Keratinocyte (primary cell): ENCODE measurements around the gene DOCK1. TPM values are rescaled to one million over a fixed set of nuclear protein-coding genes. Genes with fewer than 3 reads are reported as not detected.

Experiments
- DNase-seq: peaks from one replicate; pipeline ENCODE4 v3.0.0-alpha.2; 2011; ENCODE audit warnings: low read depth, missing footprints, low spot score
- FAIRE-seq: peaks from 2 replicates; lab custom pipeline; 2011; peaks lifted over from hg19 to GRCh38; lab: Jason Lieb, UNC
- H2AFZ ChIP-seq: 2 replicates; pipeline ENCODE4 v1.6.0; 2012; ENCODE audit warnings: low read length, control low read depth, inconsistent platforms; ENCODE audit not compliant: control insufficient read depth
- H3K27ac ChIP-seq: 2 replicates; pipeline ENCODE4 v1.5.1; 2011; ENCODE audit warnings: low read length; ENCODE audit not compliant: control insufficient read depth, insufficient read depth
- H3K27me3 ChIP-seq: 3 replicates; pipeline ENCODE4 v1.6.0; 2011; ENCODE audit warnings: low read length; ENCODE audit not compliant: control insufficient read depth, insufficient read depth; ENCODE audit errors: extremely low read depth
- H3K36me3 ChIP-seq, 2 experiments: 2 replicates in 1 of 2; 3 replicates in 1 of 2; pipeline ENCODE4 v1.5.1; 2011; ENCODE audit warnings: low read length in 2 of 2, mild to moderate bottlenecking in 1 of 2; ENCODE audit not compliant: control insufficient read depth in 2 of 2, insufficient read depth in 2 of 2; ENCODE audit errors: extremely low read depth in 1 of 2
- H3K4me1 ChIP-seq: 3 replicates; pipeline ENCODE4 v1.5.1; 2011; ENCODE audit warnings: low read length; ENCODE audit not compliant: control insufficient read depth, insufficient read depth; ENCODE audit errors: extremely low read depth
- H3K4me2 ChIP-seq: 3 replicates; pipeline ENCODE4 v1.6.0; 2011; ENCODE audit warnings: low read depth, low read length; ENCODE audit not compliant: control insufficient read depth, insufficient read depth; ENCODE audit errors: extremely low read depth
- H3K4me3 ChIP-seq, 3 experiments: fragments of 200-600 bp in 1 of 3; sonication (generic) in 1 of 3; 2 replicates in 2 of 3; 3 replicates in 1 of 3; pipeline ENCODE4 v1.5.1; 2011 to 2016; ENCODE audit warnings: low read length in 3 of 3, mild to moderate bottlenecking in 3 of 3, control low read depth in 2 of 3, inconsistent platforms in 1 of 3, low read depth in 1 of 3, mixed read lengths in 1 of 3, mixed run types in 1 of 3, moderate library complexity in 1 of 3; ENCODE audit not compliant: control insufficient read depth in 2 of 3, insufficient read depth in 2 of 3; ENCODE audit errors: extremely low read depth in 1 of 3
- H3K79me2 ChIP-seq: 2 replicates; pipeline ENCODE4 v1.6.0; 2012; ENCODE audit warnings: low read length; ENCODE audit not compliant: control insufficient read depth, insufficient read depth
- H3K9ac ChIP-seq: 3 replicates; pipeline ENCODE4 v1.6.0; 2011; ENCODE audit warnings: low read length; ENCODE audit not compliant: control insufficient read depth, insufficient read depth; ENCODE audit errors: extremely low read depth
- H3K9me1 ChIP-seq: 3 replicates; pipeline ENCODE4 v1.6.0; 2011; ENCODE audit warnings: low read length; ENCODE audit not compliant: control insufficient read depth, insufficient read depth; ENCODE audit errors: extremely low read depth
- H3K9me3 ChIP-seq: 2 replicates; pipeline ENCODE4 v1.5.1; 2012; ENCODE audit warnings: low read depth, low read length; ENCODE audit not compliant: control insufficient read depth
- H4K20me1 ChIP-seq: 3 replicates; pipeline ENCODE4 v1.6.0; 2011; ENCODE audit warnings: low read length; ENCODE audit not compliant: control insufficient read depth, insufficient read depth; ENCODE audit errors: extremely low read depth
- EZH2 ChIP-seq: IDR thresholded peaks from one replicate; pipeline ENCODE4 v1.6.1; 2012; ENCODE audit warnings: inconsistent platforms, mild to moderate bottlenecking, low read length, moderate library complexity
- dilution Hi-C: fragments of 300-500 bp; cut with MboI; formaldehyde crosslinking; loops from one replicate; pipeline ENCODE4 v1.7.0; 2020; ENCODE audit warnings: low sequenced_read_pairs; ENCODE audit not compliant: extremely low pct_ligation_motif_present
- polyA plus RNA-seq, 5 experiments: library from polyadenylated mRNA; depleted of rRNA in 3 of 5; stranded (reverse) in 3 of 5; stranded (forward) in 1 of 5; unstranded in 1 of 5; fragments of >200 nt; gene quantifications; 1 replicate in 1 of 5; 2 replicates in 3 of 5; 3 replicates in 1 of 5; pipeline versions ENCODE4 v1.2.1 to v1.2.3, GENCODE V29; 2011 to 2012; ENCODE audit warnings: missing spikeins in 2 of 5, low read depth in 1 of 5, low replicate concordance in 1 of 5
- TF ChIP-seq, protein P1 (sequence below), 3 experiments: IDR thresholded peaks in 1 of 3; conservative IDR thresholded peaks in 1 of 3; optimal IDR thresholded peaks in 1 of 3; 2 replicates in 2 of 3; 3 replicates in 1 of 3; pipeline versions ENCODE3 to v1.5.1; 2011; ENCODE audit warnings: low read length in 3 of 3, mild to moderate bottlenecking in 3 of 3, moderate library complexity in 2 of 3, control low read depth in 1 of 3, inconsistent platforms in 1 of 3; ENCODE audit not compliant: insufficient read depth in 2 of 3; ENCODE audit errors: extremely low read depth in 1 of 3

The DOCK1 gene
- polyA plus RNA-seq, 1 donor (not counting 4 experiments of a cell fraction or from before 2014, with no cell fraction given): 15.7 TPM

DNA sequence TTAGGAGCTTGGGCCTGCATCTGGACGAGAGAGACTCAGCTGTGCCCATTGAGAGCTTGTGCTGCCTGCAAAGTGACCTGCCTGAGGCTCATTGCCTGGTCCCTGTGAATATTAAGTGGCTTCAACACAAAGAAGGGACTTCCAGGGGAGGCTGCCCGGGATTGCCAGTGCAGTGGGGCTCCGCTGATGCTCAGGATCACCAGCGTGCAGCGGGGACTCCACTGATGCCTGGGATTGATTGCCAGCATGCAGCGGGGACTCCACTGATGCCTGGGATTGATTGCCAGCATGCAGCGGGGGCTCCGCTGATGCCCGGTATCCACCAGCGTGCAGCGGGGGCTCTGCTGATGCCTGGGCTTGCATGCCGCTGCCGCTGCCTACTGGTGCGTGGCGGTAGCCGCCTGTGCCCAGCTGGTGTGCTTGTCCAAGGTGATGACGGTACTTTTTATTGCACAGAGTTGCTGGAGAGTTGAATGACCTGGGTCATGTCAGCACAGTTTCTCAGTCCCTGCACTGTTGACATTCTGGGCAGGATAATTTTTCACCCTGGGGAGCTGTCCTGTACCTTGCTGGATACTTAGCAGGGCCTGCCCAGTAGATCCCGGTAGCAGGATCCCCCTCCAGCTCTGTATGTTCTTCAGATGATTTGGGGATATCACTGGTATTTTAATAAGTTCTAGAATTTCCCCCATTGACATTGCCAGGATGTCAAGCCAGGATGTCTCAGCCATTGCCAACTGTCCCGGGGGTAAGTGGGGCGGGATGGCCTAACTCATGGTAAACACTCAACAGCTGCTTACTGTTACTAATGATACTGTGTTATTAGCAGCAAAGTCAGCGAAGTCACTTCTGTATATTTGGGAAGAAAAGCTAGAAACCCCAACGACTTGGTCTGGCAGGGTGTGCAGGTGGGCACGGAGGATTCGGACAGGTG lies 13.0 kb downstream of the DOCK1 start:
- TF ChIP-seq EZH2: no peak
- TF ChIP-seq, protein P1, sequence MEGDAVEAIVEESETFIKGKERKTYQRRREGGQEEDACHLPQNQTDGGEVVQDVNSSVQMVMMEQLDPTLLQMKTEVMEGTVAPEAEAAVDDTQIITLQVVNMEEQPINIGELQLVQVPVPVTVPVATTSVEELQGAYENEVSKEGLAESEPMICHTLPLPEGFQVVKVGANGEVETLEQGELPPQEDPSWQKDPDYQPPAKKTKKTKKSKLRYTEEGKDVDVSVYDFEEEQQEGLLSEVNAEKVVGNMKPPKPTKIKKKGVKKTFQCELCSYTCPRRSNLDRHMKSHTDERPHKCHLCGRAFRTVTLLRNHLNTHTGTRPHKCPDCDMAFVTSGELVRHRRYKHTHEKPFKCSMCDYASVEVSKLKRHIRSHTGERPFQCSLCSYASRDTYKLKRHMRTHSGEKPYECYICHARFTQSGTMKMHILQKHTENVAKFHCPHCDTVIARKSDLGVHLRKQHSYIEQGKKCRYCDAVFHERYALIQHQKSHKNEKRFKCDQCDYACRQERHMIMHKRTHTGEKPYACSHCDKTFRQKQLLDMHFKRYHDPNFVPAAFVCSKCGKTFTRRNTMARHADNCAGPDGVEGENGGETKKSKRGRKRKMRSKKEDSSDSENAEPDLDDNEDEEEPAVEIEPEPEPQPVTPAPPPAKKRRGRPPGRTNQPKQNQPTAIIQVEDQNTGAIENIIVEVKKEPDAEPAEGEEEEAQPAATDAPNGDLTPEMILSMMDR (optimal IDR thresholded peaks at IDR 0.05 in 1 of 3, IDR thresholded peaks at IDR 0.05 in 1 of 3, conservative IDR thresholded peaks at IDR 0.05 in 1 of 3; ENCODE audit: extremely low read depth in 1 of 3, insufficient read depth in 2 of 3, low read length in 3 of 3): no peak
- H2AFZ ChIP-seq: no peak overlapping the region
- H3K9me1 ChIP-seq: no peaks in the 10 kb centered on the region
- dilution Hi-C loops: no loop called here
- H3K4me2 ChIP-seq: no peak overlapping the region
- H3K4me3 ChIP-seq: no peak overlapping the region
- FAIRE-seq: no peak
- peaks cover 5 to 13% of the 10 kb centered on the region in 2 experiments for H3K36me3 ChIP-seq
- peaks cover 4% of the 10 kb centered on the region for H3K4me1 ChIP-seq
- no peak overlapping the region for H3K9ac ChIP-seq
- no peaks in the 10 kb centered on the region for H3K9me3 ChIP-seq
- H3K27me3 ChIP-seq: no peaks in the 10 kb centered on the region
- H4K20me1 ChIP-seq: peaks cover 14% of the 10 kb centered on the region
- no peak overlapping the region for H3K27ac ChIP-seq
- H3K79me2 ChIP-seq: peaks cover 87% of the 10 kb centered on the region
- DNase-seq: no peak

DNA sequence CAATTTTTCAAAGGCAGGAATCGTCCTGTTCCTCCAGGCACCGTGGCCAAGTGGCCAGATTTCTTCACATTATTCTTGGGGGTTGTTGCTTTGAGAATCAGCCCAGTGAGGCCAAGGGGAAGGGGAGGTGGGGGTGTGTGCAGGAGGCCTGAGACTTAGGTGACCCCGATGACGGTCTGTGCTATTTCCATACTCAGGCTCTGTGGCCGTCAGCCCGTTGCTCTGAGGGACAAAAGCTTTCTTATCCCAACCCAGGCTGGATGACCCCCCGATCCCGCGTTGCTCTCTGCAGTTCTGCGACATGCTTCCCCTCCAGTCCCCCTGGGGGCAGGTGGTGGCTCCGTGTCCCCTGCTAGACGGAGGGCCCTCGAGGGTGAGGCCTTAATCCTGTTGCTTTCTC lies 14.2 kb downstream of the DOCK1 start:
- H3K4me3 ChIP-seq: no peak overlapping the region
- no peaks in the 10 kb centered on the region for H3K9me3 ChIP-seq
- TF ChIP-seq, protein P1 (optimal IDR thresholded peaks at IDR 0.05 in 1 of 3, IDR thresholded peaks at IDR 0.05 in 1 of 3, conservative IDR thresholded peaks at IDR 0.05 in 1 of 3; ENCODE audit: extremely low read depth in 1 of 3, insufficient read depth in 2 of 3, low read length in 3 of 3): no peak
- TF ChIP-seq EZH2: no peak
- dilution Hi-C loops: no loop called here
- no peak overlapping the region for H3K9ac ChIP-seq
- no peak overlapping the region for H3K27ac ChIP-seq
- peaks cover 10% of the 10 kb centered on the region for H4K20me1 ChIP-seq
- peaks cover 13% of the 10 kb centered on the region for H3K4me1 ChIP-seq
- no peaks in the 10 kb centered on the region for H3K27me3 ChIP-seq
- H3K9me1 ChIP-seq: peaks cover under 1% of the 10 kb centered on the region
- H2AFZ ChIP-seq: no peak overlapping the region
- peaks cover 81% of the 10 kb centered on the region for H3K79me2 ChIP-seq
- DNase-seq (no peak), FAIRE-seq (no peak)
- H3K36me3 ChIP-seq: peaks cover 5 to 13% of the 10 kb centered on the region in 2 experiments
- H3K4me2 ChIP-seq: no peak overlapping the region
